A549 (cell line): ENCODE results near the gene DHX57.

Experiments used
- CHD2 ChIP-seq: fragments of 150-350 bp; IDR thresholded peaks from 2 replicates; pipeline ENCODE4 v1.6.1; 2014; ENCODE audit warnings: low read length; ENCODE audit not compliant: partially characterized antibody
- MYC ChIP-seq: IDR thresholded peaks from 2 replicates; pipeline ENCODE4 v1.6.1; 2012; ENCODE audit warnings: mild to moderate bottlenecking, inconsistent platforms, low read length, improper control_type of control experiment, borderline replicate concordance
- TF ChIP-seq, protein P1 (sequence below): fragments of 200-600 bp; sonication (generic); IDR thresholded peaks from 2 replicates; pipeline ENCODE4 v1.6.1; 2016; ENCODE audit warnings: antibody characterized with exemption, mild to moderate bottlenecking, moderate library complexity
- TF ChIP-seq, protein P2 (sequence below): fragments of >200 bp; sonication (Bioruptor Twin); formaldehyde crosslinking; IDR thresholded peaks from 3 replicates; pipeline ENCODE4 v1.5.1; 2016

DNA sequence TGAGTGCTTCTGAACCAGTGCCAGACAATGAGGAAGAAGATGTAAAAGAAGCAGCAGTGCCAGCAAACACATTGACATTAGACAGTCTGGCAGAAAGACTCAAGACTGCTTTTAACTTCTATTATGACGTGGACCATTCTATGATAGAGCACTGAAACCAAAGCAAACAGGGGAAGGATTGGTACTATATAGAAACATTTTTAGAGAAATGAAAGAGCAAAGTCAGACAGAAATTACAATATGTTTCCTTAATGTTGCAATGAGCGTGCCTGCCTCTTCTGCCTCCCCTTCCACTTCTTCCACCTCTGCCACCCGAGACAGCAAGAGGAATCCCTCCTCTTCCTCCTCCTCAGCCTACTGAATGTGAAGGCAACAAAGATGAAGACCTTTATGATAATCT, 39.7 kb downstream of the DHX57 start:
- TF ChIP-seq, protein P1, sequence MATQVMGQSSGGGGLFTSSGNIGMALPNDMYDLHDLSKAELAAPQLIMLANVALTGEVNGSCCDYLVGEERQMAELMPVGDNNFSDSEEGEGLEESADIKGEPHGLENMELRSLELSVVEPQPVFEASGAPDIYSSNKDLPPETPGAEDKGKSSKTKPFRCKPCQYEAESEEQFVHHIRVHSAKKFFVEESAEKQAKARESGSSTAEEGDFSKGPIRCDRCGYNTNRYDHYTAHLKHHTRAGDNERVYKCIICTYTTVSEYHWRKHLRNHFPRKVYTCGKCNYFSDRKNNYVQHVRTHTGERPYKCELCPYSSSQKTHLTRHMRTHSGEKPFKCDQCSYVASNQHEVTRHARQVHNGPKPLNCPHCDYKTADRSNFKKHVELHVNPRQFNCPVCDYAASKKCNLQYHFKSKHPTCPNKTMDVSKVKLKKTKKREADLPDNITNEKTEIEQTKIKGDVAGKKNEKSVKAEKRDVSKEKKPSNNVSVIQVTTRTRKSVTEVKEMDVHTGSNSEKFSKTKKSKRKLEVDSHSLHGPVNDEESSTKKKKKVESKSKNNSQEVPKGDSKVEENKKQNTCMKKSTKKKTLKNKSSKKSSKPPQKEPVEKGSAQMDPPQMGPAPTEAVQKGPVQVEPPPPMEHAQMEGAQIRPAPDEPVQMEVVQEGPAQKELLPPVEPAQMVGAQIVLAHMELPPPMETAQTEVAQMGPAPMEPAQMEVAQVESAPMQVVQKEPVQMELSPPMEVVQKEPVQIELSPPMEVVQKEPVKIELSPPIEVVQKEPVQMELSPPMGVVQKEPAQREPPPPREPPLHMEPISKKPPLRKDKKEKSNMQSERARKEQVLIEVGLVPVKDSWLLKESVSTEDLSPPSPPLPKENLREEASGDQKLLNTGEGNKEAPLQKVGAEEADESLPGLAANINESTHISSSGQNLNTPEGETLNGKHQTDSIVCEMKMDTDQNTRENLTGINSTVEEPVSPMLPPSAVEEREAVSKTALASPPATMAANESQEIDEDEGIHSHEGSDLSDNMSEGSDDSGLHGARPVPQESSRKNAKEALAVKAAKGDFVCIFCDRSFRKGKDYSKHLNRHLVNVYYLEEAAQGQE = no peak
- TF ChIP-seq, protein P2, sequence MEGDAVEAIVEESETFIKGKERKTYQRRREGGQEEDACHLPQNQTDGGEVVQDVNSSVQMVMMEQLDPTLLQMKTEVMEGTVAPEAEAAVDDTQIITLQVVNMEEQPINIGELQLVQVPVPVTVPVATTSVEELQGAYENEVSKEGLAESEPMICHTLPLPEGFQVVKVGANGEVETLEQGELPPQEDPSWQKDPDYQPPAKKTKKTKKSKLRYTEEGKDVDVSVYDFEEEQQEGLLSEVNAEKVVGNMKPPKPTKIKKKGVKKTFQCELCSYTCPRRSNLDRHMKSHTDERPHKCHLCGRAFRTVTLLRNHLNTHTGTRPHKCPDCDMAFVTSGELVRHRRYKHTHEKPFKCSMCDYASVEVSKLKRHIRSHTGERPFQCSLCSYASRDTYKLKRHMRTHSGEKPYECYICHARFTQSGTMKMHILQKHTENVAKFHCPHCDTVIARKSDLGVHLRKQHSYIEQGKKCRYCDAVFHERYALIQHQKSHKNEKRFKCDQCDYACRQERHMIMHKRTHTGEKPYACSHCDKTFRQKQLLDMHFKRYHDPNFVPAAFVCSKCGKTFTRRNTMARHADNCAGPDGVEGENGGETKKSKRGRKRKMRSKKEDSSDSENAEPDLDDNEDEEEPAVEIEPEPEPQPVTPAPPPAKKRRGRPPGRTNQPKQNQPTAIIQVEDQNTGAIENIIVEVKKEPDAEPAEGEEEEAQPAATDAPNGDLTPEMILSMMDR = no peak
- no peak for TF ChIP-seq CHD2
- no peak for TF ChIP-seq MYC
